Stimulated activated CD4-positive, alpha-beta T cell treated with anti-CD3 and anti-CD28 coated beads, Interleukin-12 subunit alpha, Interleukin-12 subunit beta, amount 100 ng/mL, for 48 hours (primary cell): ENCODE data around the gene CLPTM1L.
"Not testable (repeated sequence)": the region's sequence is repeated elsewhere in the genome, so short reads cannot be mapped to it uniquely, and the experiment has no call there.

ENCODE experiments used
- DNase-seq, 3 donors: peaks; one replicate each; pipeline ENCODE4 v3.0.0-alpha.2; 2020; ENCODE audit warnings: low read depth in 2 of 3, low spot score in 1 of 3

CLPTM1L gene

DNA sequence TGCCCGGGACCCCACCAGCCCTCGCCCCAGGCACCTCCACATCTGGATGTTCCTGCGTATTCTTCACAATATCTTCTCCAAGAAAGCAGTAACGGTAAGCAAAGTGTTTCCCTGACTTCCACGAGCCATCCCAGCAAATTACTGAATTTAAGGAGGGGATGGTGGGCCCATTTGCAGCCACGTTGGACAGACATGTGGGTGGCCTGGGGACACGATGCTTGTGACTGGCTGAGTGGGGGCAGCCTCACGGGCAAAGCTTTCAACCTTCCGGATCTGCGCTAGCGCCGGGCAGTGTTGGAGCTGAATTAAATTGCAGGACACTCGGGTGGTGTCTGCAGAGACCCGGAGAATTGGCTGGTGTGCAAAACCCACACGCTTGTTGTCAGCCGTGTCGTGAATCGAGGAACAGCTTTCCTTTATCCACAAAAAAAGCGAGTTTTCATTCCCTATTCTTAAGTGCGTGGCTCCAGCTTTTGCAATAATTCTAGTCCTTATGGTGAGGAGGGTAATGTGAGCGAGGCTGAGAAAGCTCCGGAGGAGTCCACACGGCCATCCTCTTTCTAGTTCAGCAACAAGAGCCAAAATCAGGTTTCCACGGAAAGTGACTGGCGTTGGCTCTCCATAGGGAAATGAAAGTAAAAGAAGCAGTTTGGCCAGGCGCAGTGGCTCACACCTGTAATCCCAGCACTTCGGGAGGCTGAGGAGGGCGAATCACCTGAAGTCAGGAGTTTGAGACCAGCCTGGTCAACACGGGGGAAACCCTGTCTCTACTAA lies 17.5 kb upstream of the CLPTM1L start:
- no peak for DNase-seq

GRCh38 chr5:1360861-1361260 lies 16.0 kb upstream of the CLPTM1L start:
- no peak for DNase-seq

GRCh38 chr5:1360367-1360766 lies 15.5 kb upstream of the CLPTM1L start:
- not testable (repeated sequence) for DNase-seq

GRCh38 chr5:1359713-1360112 lies 14.8 kb upstream of the CLPTM1L start:
- no peak for DNase-seq

- DNase-seq: no peak
Measured at GRCh38 chr5:1359031-1359645, 14.2 kb upstream of the CLPTM1L start.

DNA sequence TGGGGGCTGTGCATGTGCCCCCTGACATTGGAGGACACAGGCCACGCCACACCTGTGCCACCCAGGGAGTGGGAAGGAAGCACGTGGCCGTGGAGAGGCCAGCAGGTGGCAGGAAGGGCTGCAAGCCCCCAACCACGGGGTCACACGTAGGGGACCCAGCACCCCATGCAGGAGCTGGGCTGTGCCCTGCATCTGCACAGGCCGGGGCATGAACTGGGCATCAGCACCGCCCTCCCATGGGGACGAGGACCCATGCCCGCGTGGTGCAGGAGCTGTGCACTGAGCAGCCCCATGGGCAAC lies 13.8 kb upstream of the CLPTM1L start:
- DNase-seq: no peak

- no peak for DNase-seq
Measured at GRCh38 chr5:1357946-1358725, 13.2 kb upstream of the CLPTM1L start.

DNA sequence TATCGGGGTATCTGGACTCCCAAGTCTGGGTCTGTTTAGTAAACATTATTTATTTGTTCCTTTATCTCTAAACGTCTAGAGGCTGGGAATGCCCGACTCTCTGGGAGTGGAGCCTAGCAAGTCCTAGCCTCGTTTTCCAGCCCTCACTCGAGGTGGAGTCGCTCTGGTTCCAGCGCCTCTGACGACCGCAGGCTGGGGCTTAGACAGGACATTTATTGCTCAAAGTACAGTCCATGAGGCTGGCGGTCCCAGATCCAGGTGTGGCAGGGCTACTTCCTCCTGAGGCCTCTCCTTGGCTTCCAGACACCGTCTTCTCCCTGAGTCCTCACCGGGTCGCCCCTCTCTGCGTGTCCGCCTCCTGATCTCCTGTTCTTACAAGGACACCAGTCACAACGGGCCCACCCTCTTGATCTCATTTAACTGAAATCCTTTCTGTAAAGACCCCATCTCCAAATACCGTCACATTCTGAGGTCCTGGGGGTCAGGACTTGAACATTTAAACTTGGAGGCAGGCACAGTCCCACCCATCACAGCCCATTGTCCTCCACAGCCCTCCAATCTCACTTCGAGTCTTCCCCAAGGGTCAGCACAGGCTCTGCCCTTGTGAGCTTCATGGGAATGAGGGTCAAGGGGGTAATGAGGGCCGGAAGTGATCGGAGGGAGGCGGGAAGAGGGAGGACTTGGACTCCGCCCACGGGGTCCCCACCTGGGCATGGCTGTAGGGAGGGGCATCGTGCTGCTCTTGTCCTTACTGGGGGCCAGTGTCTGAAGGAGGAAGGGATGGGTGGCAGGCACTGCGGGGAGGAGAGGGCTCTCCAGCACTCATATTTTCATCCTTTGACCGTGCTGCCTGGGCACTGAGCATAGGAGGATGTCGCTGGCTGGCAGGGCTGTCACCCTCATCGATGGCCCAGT lies 12.2 kb upstream of the CLPTM1L start:
- DNase-seq: no peak

GRCh38 chr5:1354576-1354975 lies 9.7 kb upstream of the CLPTM1L start:
- DNase-seq: no peak

DNA sequence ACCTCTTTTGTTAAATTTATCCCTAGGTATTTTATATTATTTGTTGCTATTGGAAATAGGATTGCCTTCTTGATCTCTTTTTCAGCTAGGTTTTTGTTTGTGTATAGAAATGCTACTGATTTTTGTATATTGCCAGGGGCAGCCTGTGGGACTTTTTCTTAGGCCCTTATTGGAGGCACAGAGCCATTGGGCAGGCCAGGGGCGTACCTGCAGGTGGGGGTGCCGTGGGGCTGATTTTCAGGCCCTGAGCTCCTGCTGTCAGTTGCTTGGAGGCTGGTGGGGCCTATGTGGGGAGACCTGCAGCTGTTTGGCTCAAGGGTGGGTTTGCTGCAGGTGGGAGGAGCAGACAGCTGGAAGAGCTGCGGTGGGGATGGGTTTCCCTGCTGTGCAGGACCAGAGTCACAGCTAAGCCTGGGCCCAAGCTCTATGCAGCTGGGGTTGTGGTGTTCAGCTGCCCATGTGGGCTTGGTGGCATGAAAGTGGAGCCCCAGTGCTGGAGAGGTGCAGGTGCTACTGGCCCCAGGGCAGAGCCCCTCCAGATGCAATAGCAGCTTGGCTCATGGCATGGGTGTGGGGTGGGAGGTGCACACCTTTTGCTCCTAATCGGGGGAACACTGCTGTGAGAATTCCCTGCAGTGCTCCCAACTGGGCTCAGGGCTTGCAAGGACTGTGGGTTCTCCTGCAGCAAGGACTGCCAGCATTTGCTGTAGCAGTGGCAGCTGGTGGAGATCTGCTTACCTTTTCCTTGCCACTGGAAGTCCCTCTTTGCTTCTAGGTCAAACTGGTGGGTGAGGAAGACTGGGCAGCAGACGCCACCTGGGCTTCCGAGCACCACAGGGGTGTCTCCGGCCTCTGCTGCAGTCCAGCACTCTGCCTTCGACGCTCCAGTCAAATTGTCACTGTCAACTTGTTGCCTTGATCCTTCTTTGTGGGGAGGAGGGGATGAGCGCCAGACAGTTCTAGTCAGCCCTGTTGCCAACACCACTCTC lies 7.6 kb upstream of the CLPTM1L start:
- no peak for DNase-seq

DNA sequence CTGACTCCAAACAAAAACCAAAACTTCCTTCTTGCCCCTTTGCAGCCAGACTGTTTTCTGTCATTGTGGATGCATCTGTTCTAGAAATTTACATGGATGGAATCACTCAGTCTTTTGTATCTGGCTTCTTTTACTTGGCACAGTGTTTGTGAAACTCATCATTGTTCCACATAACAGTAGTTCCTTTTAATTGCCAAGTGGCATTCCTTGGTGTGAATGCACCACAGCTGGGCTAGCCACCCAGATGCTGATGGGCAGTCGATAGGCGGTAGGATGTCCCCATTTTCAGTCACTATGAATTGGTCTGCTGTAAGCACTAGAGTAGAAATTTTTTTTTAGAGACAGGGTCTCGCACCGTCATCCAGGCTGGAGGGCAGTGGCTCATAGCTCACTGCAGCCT lies 6.3 kb upstream of the CLPTM1L start:
- DNase-seq: no peak

GRCh38 chr5:1349246-1349645 lies 4.3 kb upstream of the CLPTM1L start:
- DNase-seq: no peak

DNA sequence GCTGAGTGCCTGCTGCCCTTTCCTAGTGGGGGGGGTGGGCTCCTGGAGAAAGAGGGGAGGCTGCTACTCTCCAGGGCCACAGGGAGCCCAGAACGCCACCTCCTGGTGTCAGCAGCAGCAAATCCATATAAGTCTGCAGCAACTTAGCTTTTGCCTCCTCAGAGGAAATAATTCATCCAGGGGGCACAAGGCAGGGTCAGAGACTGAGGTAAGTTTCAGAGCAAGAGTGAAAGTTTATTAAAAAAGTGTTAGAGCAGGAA lies 4.0 kb upstream of the CLPTM1L start:
- no peak for DNase-seq

DNA sequence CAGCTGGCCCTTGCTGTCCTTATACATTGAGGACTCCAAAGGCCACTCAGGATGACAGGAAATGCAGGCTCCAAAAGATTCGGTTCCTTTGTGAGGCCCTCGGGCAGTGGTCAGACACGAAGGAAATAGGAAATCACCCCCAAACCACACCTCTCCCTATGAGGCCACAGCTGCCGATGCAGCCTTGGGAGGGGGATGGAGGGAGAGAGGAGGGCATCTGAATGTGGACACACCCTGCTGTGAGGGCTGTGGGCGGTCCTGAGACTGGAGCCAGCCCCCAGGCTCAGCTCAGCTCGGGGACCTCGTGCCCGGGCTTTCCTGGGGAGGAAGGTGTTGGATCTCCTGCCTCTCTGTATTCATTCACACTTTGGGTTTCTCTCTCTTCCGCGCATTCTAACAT lies 2.7 kb upstream of the CLPTM1L start:
- no peak for DNase-seq

GRCh38 chr5:1346627-1347440 lies 1.9 kb upstream of the CLPTM1L start:
- DNase-seq: no peak

- DNase-seq: no peak
Measured at GRCh38 chr5:1345876-1346626, 1.2 kb upstream of the CLPTM1L start.

GRCh38 chr5:1343931-1344901 lies 683 bp downstream of the CLPTM1L start:
- no peak for DNase-seq

DNA sequence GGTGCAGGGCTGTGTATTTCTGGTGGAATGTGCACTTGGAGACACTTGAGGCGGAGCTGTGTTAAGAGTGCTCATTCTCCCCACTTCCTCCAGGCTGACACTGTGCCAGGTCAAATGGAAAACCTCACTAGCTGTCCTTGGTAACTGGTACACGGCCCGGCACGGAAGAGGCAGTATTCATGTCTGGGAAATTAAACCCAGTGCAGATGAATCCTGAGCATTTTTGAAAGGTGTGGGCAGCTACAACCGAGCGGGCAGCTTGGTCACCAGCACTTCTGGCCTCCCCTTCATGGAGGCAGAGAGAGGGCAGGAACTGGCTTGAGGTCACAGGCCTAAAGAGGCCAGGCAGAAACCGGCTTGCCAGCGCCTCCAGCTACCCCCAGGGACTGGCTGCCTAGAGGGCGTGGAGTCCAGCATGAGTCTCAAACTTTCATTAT lies 1.6 kb downstream of the CLPTM1L start:
- DNase-seq: no peak
